GM19438 (cell line): ENCODE measurements around the gene SLC47A1.
"Not testable (repeated sequence)": the region's sequence is repeated elsewhere in the genome, so short reads cannot be mapped to it uniquely, and the experiment has no call there.

Experiments used
- ATAC-seq: cut with Tn5 transposase; IDR thresholded peaks from one replicate; pipeline ENCODE4 v1.9.1; 2021; ENCODE audit warnings: low read depth; ENCODE audit not compliant: unreplicated experiment

The SLC47A1 gene

GRCh38 chr17:19551591-19552148, 18.0 kb downstream of the SLC47A1 start:
- ATAC-seq: no peak

GRCh38 chr17:19553036-19553435, 19.4 kb downstream of the SLC47A1 start:
- ATAC-seq: no peak

DNA sequence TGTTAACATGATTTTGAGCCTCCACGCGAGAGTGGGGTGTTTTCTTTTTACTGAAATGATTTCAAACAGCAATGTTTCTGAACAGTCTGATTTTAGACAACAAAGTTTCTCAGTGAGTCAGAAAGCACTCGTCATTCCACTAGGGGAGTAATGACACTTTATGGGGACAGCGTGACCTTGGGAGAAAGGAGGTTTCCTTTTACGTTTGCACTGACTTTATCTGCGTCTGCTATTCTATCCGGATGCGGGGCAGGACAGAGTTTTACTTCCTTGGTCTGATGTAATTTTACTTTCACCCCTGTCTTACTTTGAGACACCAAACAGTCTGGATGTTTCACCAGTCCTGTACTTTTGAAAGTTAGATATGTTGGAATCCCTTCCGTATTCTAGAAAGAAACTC, 20.7 kb downstream of the SLC47A1 start:
- ATAC-seq: no peak

DNA sequence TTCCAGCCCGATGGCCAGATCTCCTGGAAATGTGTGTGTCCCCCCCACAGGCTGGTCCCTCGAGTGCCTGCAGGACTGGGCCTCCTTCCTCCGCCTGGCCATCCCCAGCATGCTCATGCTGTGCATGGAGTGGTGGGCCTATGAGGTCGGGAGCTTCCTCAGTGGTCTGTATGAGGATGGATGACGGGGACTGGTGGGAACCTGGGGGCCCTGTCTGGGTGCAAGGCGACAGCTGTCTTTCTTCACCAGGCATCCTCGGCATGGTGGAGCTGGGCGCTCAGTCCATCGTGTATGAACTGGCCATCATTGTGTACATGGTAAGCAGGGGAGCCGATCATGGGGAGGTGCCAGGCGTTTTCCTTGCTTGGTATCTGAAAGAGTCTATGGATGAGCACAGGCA, 22.1 kb downstream of the SLC47A1 start:
- no peak for ATAC-seq

- ATAC-seq: no peak
Observed at GRCh38 chr17:19558946-19559345, 25.3 kb downstream of the SLC47A1 start.

GRCh38 chr17:19561697-19562318, 28.2 kb downstream of the SLC47A1 start:
- no peak for ATAC-seq

DNA sequence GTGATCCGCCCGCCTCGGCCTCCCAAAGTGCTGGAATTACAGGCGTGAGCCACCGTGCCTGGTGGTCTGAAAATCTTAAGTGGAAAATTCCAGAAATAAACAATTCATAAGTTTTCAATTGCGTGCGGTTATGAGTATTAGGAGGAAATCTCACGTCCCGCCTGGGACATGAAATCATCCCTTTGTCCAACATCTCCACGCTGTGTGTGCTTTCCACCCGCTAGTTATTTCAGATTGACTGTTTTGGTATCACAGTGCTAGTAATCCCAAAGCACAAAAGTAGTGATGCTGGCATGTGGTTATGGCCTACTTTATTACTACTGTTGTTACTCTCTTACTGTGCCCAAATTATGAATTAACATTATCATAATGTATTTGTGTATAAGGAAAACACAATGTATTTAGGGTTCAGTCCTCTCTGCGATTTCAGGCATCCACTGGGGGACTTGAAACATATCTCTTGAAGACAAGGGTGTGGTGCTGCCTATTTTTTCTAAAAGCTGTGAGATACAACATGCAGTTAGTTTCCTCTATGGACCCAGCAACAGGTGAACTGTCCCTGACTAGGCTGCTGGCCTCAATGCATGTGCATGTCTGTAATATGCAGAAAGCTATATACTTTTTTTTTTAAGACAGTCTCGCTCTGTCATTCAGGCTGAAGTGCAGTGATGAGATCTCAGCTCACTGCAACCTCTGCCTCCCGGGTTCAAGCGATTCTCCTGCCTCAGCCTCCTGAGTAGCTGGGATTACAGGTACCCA, 32.3 kb downstream of the SLC47A1 start:
- no peak for ATAC-seq

GRCh38 chr17:19567216-19568015, 33.8 kb downstream of the SLC47A1 start:
- no peak for ATAC-seq

GRCh38 chr17:19568016-19568350, 34.3 kb downstream of the SLC47A1 start:
- ATAC-seq: no peak

GRCh38 chr17:19569785-19570543, 36.3 kb downstream of the SLC47A1 start:
- ATAC-seq: no peak

GRCh38 chr17:19570544-19571062, 36.9 kb downstream of the SLC47A1 start:
- no peak for ATAC-seq

GRCh38 chr17:19573075-19573474, 39.4 kb downstream of the SLC47A1 start:
- no peak for ATAC-seq

GRCh38 chr17:19574956-19575355, 41.3 kb downstream of the SLC47A1 start:
- no peak for ATAC-seq

- ATAC-seq: no peak
Observed at GRCh38 chr17:19578545-19578944, 44.9 kb downstream of the SLC47A1 start.

- no peak for ATAC-seq
Observed at GRCh38 chr17:19579192-19579761, 45.6 kb downstream of the SLC47A1 start.

DNA sequence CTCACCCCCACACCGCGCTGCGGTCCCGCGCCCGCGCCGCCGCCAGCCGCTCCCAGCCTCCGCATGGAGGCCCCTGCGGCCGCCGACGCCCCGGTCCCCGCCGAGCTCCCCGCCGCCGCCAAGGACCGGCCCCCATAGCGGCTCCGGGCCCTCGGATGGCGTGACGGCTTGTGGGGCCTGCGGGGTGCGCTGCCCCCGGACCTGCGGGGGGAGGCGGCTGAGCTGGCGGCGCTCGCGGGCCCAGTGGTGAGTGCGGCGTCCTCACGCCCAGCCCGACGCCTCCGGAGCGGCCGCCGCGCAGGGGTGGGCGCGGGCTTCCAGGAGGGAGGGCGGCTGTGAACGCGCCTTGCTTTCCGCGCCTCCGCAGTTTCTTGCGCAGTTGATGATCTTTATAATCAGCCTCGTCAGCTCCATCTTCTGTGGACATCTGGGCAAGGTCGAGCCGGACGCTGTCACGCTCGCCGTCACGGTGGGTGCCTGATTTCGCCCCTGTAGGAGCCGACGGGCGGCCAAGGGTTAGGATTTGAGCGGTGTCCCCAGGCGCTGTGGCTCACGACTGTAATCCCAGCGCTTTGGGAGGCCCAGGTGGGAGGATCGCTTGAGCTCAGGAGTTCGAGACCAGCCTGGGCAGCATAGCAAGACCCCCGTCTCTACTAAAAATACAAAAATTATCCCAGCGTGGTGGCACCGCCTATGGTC, 46.4 kb downstream of the SLC47A1 start:
- no peak for ATAC-seq

DNA sequence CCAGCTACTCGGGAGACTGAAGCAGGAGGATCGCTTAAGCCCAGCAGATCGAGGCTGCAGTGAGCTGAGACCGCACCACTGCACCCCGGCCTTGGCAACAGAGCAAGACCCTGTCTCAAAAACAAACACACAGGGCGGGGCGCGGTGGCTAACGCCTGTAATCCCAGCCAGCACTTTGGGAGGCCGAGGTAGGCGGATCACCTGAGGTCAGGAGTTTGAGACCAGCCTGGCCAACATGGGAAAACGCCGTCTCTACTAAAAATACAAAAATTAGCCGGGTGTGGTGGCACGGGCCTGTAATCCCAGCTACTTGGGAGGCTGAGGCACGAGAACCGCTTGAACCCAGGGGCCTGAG, 46.9 kb downstream of the SLC47A1 start:
- ATAC-seq: not testable (repeated sequence)

GRCh38 chr17:19582152-19582551, 48.5 kb downstream of the SLC47A1 start:
- not testable (repeated sequence) for ATAC-seq

- ATAC-seq: no peak
Observed at GRCh38 chr17:19583871-19584270, 50.2 kb downstream of the SLC47A1 start.
